H1 (cell line): ENCODE measurements around the gene GDPD4. TPM values are rescaled to one million over a fixed set of nuclear protein-coding genes. Genes with fewer than 3 reads are reported as not detected.

ENCODE experiments used
- CTCF ChIA-PET: fragments of 300-600 bp; sonication (Branson Sonifier 250); formaldehyde crosslinking; loops from one replicate; lab custom pipeline; 2021; ENCODE audit not compliant: partially characterized antibody; lab: Charles Lee
- POLR2A ChIA-PET: fragments of 300-600 bp; sonication (Branson Sonifier 250); formaldehyde crosslinking; loops from one replicate; lab custom pipeline; 2021; ENCODE audit warnings: inconsistent platforms; ENCODE audit not compliant: partially characterized antibody; lab: Charles Lee
- DNase-seq, 2 experiments: peaks; one replicate each; pipeline versions ENCODE4 v3.0.0 to v3.0.0-alpha.2; 2010 to 2022; ENCODE audit warnings: low spot score in 2 of 2, low read depth in 1 of 2, mixed read lengths in 1 of 2
- FAIRE-seq: peaks from 2 replicates; lab custom pipeline; 2011; peaks lifted over from hg19 to GRCh38; lab: Jason Lieb, UNC
- H2AFZ ChIP-seq: 2 replicates; pipeline ENCODE4 v1.8.1; 2012; ENCODE audit warnings: low read length, inconsistent platforms
- H2AK5ac ChIP-seq: 2 replicates; pipeline ENCODE4 v1.6.1; 2013; ENCODE audit warnings: low read depth, low read length
- H2BK120ac ChIP-seq: replicated peaks from 2 replicates; pipeline ENCODE3; 2013; ENCODE audit warnings: low read depth, low read length, inconsistent platforms
- H2BK12ac ChIP-seq: 2 replicates; pipeline ENCODE4 v1.6.1; 2013; ENCODE audit warnings: low read depth, low read length
- H2BK15ac ChIP-seq: 2 replicates; pipeline ENCODE4 v1.6.1; 2013; ENCODE audit warnings: low read length
- H2BK20ac ChIP-seq: 2 replicates; pipeline ENCODE4 v1.6.1; 2013; ENCODE audit warnings: low read length
- H2BK5ac ChIP-seq: 2 replicates; pipeline ENCODE4 v1.6.1; 2013; ENCODE audit warnings: low read depth, low read length
- H3K14ac ChIP-seq: 2 replicates; pipeline ENCODE4 v1.6.1; 2013; ENCODE audit warnings: inconsistent platforms; ENCODE audit not compliant: insufficient read length
- H3K18ac ChIP-seq: 2 replicates; pipeline ENCODE4 v1.6.1; 2013; ENCODE audit warnings: low read length; ENCODE audit errors: extremely low read depth
- H3K23ac ChIP-seq: 2 replicates; pipeline ENCODE4 v1.6.1; 2013; ENCODE audit warnings: inconsistent platforms; ENCODE audit not compliant: insufficient read length
- H3K23me2 ChIP-seq: 2 replicates; pipeline ENCODE4 v1.6.1; 2013; ENCODE audit warnings: low read depth, low read length
- H3K27ac ChIP-seq: 2 replicates; pipeline ENCODE4 v1.6.1; 2011; ENCODE audit warnings: low read depth, low read length, inconsistent platforms
- H3K27me3 ChIP-seq, 4 experiments: replicated peaks in 1 of 4; 1 replicate in 1 of 4; 2 replicates in 3 of 4; pipeline versions ENCODE4 v1.6.1 to v1.8.1; 2011 to 2013; ENCODE audit warnings: low read length in 3 of 4, mild to moderate bottlenecking in 3 of 4, inconsistent platforms in 2 of 4, mixed read lengths in 2 of 4, moderate library complexity in 1 of 4; ENCODE audit not compliant: control insufficient read depth in 3 of 4, insufficient read depth in 3 of 4; ENCODE audit errors: extremely low read depth in 1 of 4
- H3K36me3 ChIP-seq, 4 experiments: 2 replicates each; pipeline versions ENCODE4 v1.6.1 to v1.8.1; 2011 to 2013; ENCODE audit warnings: mild to moderate bottlenecking in 4 of 4, low read length in 3 of 4, moderate library complexity in 2 of 4, control low read depth in 1 of 4, inconsistent platforms in 1 of 4; ENCODE audit not compliant: insufficient read depth in 4 of 4, control insufficient read depth in 2 of 4
- H3K4ac ChIP-seq: replicated peaks from 2 replicates; pipeline ENCODE3; 2013; ENCODE audit warnings: low read length, low read depth, mixed read lengths, inconsistent platforms; ENCODE audit not compliant: insufficient read length
- H3K4me1 ChIP-seq, 4 experiments: replicated peaks in 1 of 4; 1 replicate in 1 of 4; 2 replicates in 3 of 4; pipeline versions ENCODE4 v1.6.1 to v1.8.1; 2011 to 2013; ENCODE audit warnings: low read length in 3 of 4, inconsistent platforms in 2 of 4, mixed read lengths in 1 of 4; ENCODE audit not compliant: insufficient read depth in 4 of 4, control insufficient read depth in 3 of 4
- H3K4me2 ChIP-seq, 2 experiments: 2 replicates each; pipeline versions ENCODE4 v1.6.1 to v1.8.1; 2011 to 2013; ENCODE audit warnings: low read depth in 2 of 2, low read length in 2 of 2, control low read depth in 1 of 2, inconsistent platforms in 1 of 2, mild to moderate bottlenecking in 1 of 2; ENCODE audit not compliant: insufficient read depth in 1 of 2
- H3K4me3 ChIP-seq, 4 experiments: fragments of 200-600, 300-600 bp in 1 of 4; sonication (generic), shearing (Covaris generic), sonication (Bioruptor Twin) in 1 of 4; 2 replicates each; pipeline versions ENCODE4 v1.5.1 to v1.8.1; 2011 to 2016; ENCODE audit warnings: low read length in 4 of 4, low read depth in 3 of 4, control low read depth in 2 of 4, inconsistent platforms in 2 of 4, mild to moderate bottlenecking in 2 of 4, mixed read lengths in 1 of 4, moderate library complexity in 1 of 4; ENCODE audit not compliant: insufficient read depth in 2 of 4; ENCODE audit errors: extremely low read depth in 1 of 4
- H3K56ac ChIP-seq: replicated peaks from 2 replicates; pipeline ENCODE3; 2013; ENCODE audit warnings: low read depth, mild to moderate bottlenecking, mixed read lengths, low read length, inconsistent platforms; ENCODE audit not compliant: insufficient read length
- H3K79me1 ChIP-seq: 2 replicates; pipeline ENCODE4 v1.6.1; 2013; ENCODE audit warnings: low read depth, low read length, control low read depth
- H3K79me2 ChIP-seq, 2 experiments: 2 replicates each; pipeline versions ENCODE4 v1.6.1 to v1.8.1; 2012 to 2013; ENCODE audit warnings: low read length in 2 of 2, mild to moderate bottlenecking in 2 of 2, inconsistent platforms in 1 of 2; ENCODE audit not compliant: insufficient read depth in 2 of 2, control insufficient read depth in 1 of 2
- H3K9ac ChIP-seq, 4 experiments: replicated peaks in 1 of 4; 1 replicate in 1 of 4; 2 replicates in 3 of 4; pipeline versions ENCODE4 v1.6.1 to v1.8.1; 2011 to 2013; ENCODE audit warnings: low read depth in 3 of 4, low read length in 3 of 4, control low read depth in 2 of 4, mild to moderate bottlenecking in 2 of 4, moderate library complexity in 2 of 4, inconsistent platforms in 1 of 4; ENCODE audit errors: extremely low read depth in 1 of 4
- H3K9me3 ChIP-seq, 2 experiments: 2 replicates each; pipeline versions ENCODE4 v1.6.1 to v1.8.1; 2012 to 2013; ENCODE audit warnings: mild to moderate bottlenecking in 2 of 2, moderate library complexity in 2 of 2, control low read depth in 1 of 2, inconsistent platforms in 1 of 2, low read depth in 1 of 2, low read length in 1 of 2, mixed read lengths in 1 of 2; ENCODE audit not compliant: insufficient read depth in 2 of 2
- H4K20me1 ChIP-seq, 2 experiments: replicated peaks in 1 of 2; 2 replicates each; pipeline versions ENCODE3 to v1.8.1; 2011 to 2013; ENCODE audit warnings: inconsistent platforms in 2 of 2, low read length in 2 of 2, mild to moderate bottlenecking in 1 of 2; ENCODE audit not compliant: insufficient read depth in 2 of 2, control insufficient read depth in 1 of 2
- H4K5ac ChIP-seq: 2 replicates; pipeline ENCODE4 v1.6.1; 2013; ENCODE audit warnings: low read length, low read depth, mixed read lengths, inconsistent platforms; ENCODE audit not compliant: insufficient read length
- H4K8ac ChIP-seq: 2 replicates; pipeline ENCODE4 v1.8.0; 2013; ENCODE audit warnings: mild to moderate bottlenecking, moderate library complexity, low read length, inconsistent platforms; ENCODE audit not compliant: insufficient read depth; ENCODE audit errors: extremely low read depth
- H4K91ac ChIP-seq: replicated peaks from 2 replicates; pipeline ENCODE3; 2013; ENCODE audit warnings: low read length, mixed read lengths, inconsistent platforms; ENCODE audit not compliant: insufficient read length
- BRCA1 ChIP-seq: IDR thresholded peaks from 2 replicates; pipeline ENCODE4 v1.6.1; 2012; ENCODE audit warnings: low read depth, low read length, improper control_type of control experiment
- EGR1 ChIP-seq: IDR thresholded peaks from 2 replicates; pipeline ENCODE4 v1.6.1; 2011; ENCODE audit warnings: low read depth, low read length, borderline replicate concordance
- HDAC2 ChIP-seq, 2 experiments: fragments of 300-600 bp in 1 of 2; sonication (generic) in 1 of 2; IDR thresholded peaks; 2 replicates each; pipeline ENCODE4 v1.6.1; 2011 to 2012; ENCODE audit warnings: low read depth in 2 of 2, low read length in 2 of 2, mild to moderate bottlenecking in 2 of 2, moderate library complexity in 2 of 2, borderline replicate concordance in 1 of 2, inconsistent platforms in 1 of 2
- JUND ChIP-seq: IDR thresholded peaks from 2 replicates; pipeline ENCODE4 v1.6.1; 2011; ENCODE audit warnings: mild to moderate bottlenecking, improper control_type of control experiment, low read length
- POLR2A ChIP-seq, 2 experiments: IDR thresholded peaks; 1 replicate in 1 of 2; 2 replicates in 1 of 2; pipeline ENCODE4 v1.6.1; 2011; ENCODE audit warnings: low read depth in 2 of 2, low read length in 2 of 2, mild to moderate bottlenecking in 2 of 2; ENCODE audit errors: control extremely low read depth in 1 of 2
- TAF1 ChIP-seq: IDR thresholded peaks from 2 replicates; pipeline ENCODE4 v1.6.1; 2011; ENCODE audit warnings: mild to moderate bottlenecking, low read depth, low read length
- TCF12 ChIP-seq: IDR thresholded peaks from 2 replicates; pipeline ENCODE4 v1.6.1; 2011; ENCODE audit warnings: low read depth, mild to moderate bottlenecking, low read length
- WGBS, 2 experiments: shearing (Covaris generic) in 1 of 2; methylation state at CpG; one replicate each; pipeline versions ENCODE4 v1.1.6 to v1.1.7; 2013 to 2015; ENCODE audit warnings: low lambda C conversion rate in 2 of 2, mixed read lengths in 2 of 2, inconsistent platforms in 1 of 2, low coverage in 1 of 2, missing lambda C conversion rate in 1 of 2; ENCODE audit not compliant: insufficient replicate concordance in 2 of 2, insufficient coverage in 1 of 2, insufficient read length in 1 of 2; ENCODE audit errors: extremely low coverage in 1 of 2, missing lambda C conversion rate in 1 of 2; 5-methylcytosine and 5-hydroxymethylcytosine counted together
- polyA plus RNA-seq, 7 experiments: library from polyadenylated mRNA; depleted of rRNA in 3 of 7; stranded (reverse) in 5 of 7; unstranded in 2 of 7; fragments of >200 nt in 5 of 7; fragments of 200-250 nt in 2 of 7; gene quantifications; 1 replicate in 5 of 7; 2 replicates in 1 of 7; 4 replicates in 1 of 7; pipeline versions ENCODE4 v1.2.1 to v1.2.3, GENCODE V29; 2011 to 2013; ENCODE audit warnings: missing spikeins in 2 of 7, mixed read lengths in 2 of 7
- total RNA-seq: library from RNA; stranded (reverse); fragmentation: NEBNext Ultra II Directional; extraction: Animal tissue kit (Norgen Biotek cat#: 25700); gene quantifications from 2 replicates; pipeline ENCODE4 v1.2.1, GENCODE V29; 2021

GDPD4 gene
- total and polyA plus RNA-seq, 2 of the 8 experiments (the other 6 are each of a cell fraction or from before 2014, with no cell fraction given): not detected

GRCh38 chr11:77300695-77301094 is 791 bp downstream of the GDPD4 start:
- Histone ChIP-seq H2BK120ac (no peak overlapping the region), H2BK15ac (no peak overlapping the region), H3K23ac (no peak overlapping the region), H4K8ac (no peak overlapping the region), H4K91ac (no peak overlapping the region), H3K9ac (no peak overlapping the region), H2BK20ac (no peak overlapping the region), H2AK5ac (no peak overlapping the region), H3K4me3 (no peak overlapping the region), H3K4me1 (no peaks in the 10 kb centered on the region), H3K23me2 (no peaks in the 10 kb centered on the region), H3K4me2 (no peak overlapping the region), H3K9me3 (no peaks in the 10 kb centered on the region), H3K27ac (no peak overlapping the region), H4K20me1 (no peaks in the 10 kb centered on the region), H3K79me2 (no peaks in the 10 kb centered on the region), H3K27me3 (no peaks in the 10 kb centered on the region), H3K56ac (no peak overlapping the region), H3K18ac (no peak overlapping the region), H3K14ac (no peak overlapping the region), H2BK5ac (no peak overlapping the region), H3K79me1 (no peaks in the 10 kb centered on the region), H3K4ac (no peak overlapping the region), H2AFZ (no peak overlapping the region), H2BK12ac (no peak overlapping the region), H4K5ac (no peak overlapping the region), H3K36me3 (no peaks in the 10 kb centered on the region)
- FAIRE-seq (no peak), DNase-seq (no peak)
- WGBS, 2 experiments: 79% methylated on average over 5 of the region's 5 CpGs; no CpG with 5 or more reads in 1 of the 2 experiments
- ChIA-PET POLR2A (no interaction called here), CTCF (no interaction called here)
- TF ChIP-seq POLR2A (IDR thresholded peaks at IDR 0.05; ENCODE audit: control extremely low read depth in 1 of 2, low read depth in 2 of 2, low read length in 2 of 2) (no peak), EGR1 (no peak), TAF1 (no peak), HDAC2 (IDR thresholded peaks at IDR 0.05; ENCODE audit: borderline replicate concordance in 1 of 2, low read depth in 2 of 2, low read length in 2 of 2) (no peak), TCF12 (no peak), BRCA1 (no peak), JUND (no peak)
